ENCODE data around the gene TAC4.

TAC4 gene, protein sequence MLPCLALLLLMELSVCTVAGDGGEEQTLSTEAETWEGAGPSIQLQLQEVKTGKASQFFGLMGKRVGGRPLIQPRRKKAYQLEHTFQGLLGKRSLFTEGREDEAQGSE

DNA sequence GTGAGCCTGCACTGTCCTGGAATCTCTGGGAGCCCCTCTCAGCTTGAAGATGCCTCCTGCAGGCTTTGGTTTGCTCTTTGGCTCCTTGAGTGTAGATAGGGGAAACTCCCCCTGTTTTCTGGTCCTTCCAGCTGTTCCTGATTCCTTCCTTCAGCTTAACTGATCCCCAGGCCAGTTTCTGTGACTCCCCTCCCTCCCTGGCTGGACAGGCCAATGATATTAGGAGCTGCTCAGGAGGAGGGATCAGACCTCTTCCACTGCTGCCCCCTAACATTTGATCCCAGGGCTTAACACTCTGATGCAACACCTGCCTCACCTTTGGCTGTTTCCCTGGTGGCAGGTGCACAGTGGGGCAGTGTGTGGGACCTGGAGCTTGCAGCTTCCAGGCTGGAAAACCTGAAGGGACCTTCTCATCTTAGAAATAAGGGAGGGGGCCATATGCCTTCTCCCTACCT, at the start of gene TAC4:
TAC4 (minus strand) TSS at position 51 of the 455 bp plus-strand sequence. CDS start 52 bp downstream, outside the sequence.
- H3K27ac ChIP-seq = no peak within 1 kb of the TSS
- TF ChIP-seq ZFX (IDR thresholded peaks at IDR 0.05; ENCODE audit: borderline replicate concordance) = no peak
- TF ChIP-seq, protein P1, sequence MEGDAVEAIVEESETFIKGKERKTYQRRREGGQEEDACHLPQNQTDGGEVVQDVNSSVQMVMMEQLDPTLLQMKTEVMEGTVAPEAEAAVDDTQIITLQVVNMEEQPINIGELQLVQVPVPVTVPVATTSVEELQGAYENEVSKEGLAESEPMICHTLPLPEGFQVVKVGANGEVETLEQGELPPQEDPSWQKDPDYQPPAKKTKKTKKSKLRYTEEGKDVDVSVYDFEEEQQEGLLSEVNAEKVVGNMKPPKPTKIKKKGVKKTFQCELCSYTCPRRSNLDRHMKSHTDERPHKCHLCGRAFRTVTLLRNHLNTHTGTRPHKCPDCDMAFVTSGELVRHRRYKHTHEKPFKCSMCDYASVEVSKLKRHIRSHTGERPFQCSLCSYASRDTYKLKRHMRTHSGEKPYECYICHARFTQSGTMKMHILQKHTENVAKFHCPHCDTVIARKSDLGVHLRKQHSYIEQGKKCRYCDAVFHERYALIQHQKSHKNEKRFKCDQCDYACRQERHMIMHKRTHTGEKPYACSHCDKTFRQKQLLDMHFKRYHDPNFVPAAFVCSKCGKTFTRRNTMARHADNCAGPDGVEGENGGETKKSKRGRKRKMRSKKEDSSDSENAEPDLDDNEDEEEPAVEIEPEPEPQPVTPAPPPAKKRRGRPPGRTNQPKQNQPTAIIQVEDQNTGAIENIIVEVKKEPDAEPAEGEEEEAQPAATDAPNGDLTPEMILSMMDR (IDR thresholded peaks at IDR 0.05) = no peak

DNA sequence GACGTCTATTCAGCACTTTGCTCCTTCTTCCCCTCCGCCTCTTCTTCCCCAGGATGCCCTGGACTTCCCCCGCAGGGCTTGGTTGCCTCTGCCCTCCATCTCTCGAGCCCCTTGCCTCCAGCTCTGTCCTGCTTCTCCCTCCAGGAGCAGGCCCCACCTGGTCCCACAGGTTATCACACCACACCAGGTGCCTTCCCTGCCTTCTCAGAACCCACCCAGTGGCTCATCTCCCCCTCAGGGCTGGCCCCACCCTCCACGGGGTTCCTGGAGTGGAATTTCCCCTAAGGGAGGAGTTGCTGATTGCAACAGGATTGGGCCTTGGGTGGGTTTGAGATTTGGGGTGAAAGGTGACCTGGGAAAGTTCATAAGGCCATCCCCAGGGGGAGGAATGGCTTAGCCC, 49.0 kb upstream of the TAC4 start:
- TF ChIP-seq ZFX (IDR thresholded peaks at IDR 0.05; ENCODE audit: borderline replicate concordance) = no peak
- TF ChIP-seq, protein P1 (IDR thresholded peaks at IDR 0.05) = no peak
- no peak overlapping the region for H3K27ac ChIP-seq

DNA sequence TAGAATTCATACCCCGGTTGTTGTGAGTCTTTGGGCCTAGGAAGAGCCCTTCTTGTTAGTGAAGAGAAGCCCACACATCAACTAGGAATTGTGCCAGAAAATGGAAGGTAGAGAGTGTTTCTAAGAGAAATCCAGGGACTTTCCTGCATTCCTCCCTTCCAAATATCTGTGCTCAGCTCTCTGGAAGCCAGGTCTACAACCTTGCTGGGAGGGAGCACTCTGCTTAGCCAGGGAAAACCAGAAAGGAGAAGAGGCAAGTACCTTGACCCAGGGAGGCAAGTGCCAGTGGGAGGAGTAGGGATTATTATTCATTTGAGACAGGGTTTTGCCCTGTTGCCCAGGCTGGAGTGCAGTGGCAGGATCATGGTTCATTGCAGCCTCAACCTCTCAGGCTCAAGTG, 48.4 kb upstream of the TAC4 start:
- no peak overlapping the region for H3K27ac ChIP-seq
- TF ChIP-seq, protein P1 (IDR thresholded peaks at IDR 0.05) = no peak
- no peak for TF ChIP-seq ZFX (IDR thresholded peaks at IDR 0.05; ENCODE audit: borderline replicate concordance)

DNA sequence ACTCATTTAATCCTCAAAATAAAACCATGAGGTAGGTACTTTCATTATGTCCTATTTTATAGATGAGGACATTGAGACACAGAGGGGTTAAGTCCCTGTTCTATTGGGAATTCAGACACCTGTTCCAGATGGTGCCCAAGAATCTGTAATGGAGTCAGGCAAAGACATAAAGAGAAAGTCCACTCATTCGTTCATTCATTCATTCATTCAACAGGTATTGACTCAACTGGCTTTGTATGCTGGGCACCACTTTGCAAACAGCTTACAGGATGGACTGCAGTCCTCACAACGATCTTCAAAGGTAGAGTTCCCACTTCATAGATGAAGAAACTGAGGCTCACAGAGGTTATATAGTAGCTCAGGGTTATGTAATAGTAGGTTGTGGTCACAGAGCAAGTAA, 47.9 kb upstream of the TAC4 start:
- H3K27ac ChIP-seq = no peak overlapping the region
- TF ChIP-seq, protein P1 (IDR thresholded peaks at IDR 0.05) = no peak
- TF ChIP-seq ZFX (IDR thresholded peaks at IDR 0.05; ENCODE audit: borderline replicate concordance) = no peak

DNA sequence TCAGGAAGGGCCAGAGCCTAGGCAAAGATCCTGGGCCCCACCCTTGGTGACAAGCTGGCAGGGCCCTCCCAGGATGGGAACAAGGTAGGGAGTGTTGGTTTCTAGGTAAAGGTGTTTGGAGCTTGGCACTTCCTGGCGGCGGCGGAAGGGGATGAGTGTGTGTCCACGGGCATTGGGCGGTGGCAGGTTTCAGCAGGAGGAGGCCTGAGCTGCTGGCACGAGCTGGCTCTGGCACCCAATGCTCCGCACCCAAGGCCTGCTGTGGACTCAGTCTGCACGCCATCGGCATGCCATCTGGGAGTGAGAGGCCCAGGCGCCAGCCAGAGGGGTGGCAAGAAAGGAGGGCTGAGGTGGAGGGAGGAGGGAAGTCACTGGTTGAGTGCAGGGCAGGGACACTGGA, 46.9 kb upstream of the TAC4 start:
- no peak for TF ChIP-seq ZFX (IDR thresholded peaks at IDR 0.05; ENCODE audit: borderline replicate concordance)
- TF ChIP-seq, protein P1 (IDR thresholded peaks at IDR 0.05) = no peak
- H3K27ac ChIP-seq = no peak overlapping the region

DNA sequence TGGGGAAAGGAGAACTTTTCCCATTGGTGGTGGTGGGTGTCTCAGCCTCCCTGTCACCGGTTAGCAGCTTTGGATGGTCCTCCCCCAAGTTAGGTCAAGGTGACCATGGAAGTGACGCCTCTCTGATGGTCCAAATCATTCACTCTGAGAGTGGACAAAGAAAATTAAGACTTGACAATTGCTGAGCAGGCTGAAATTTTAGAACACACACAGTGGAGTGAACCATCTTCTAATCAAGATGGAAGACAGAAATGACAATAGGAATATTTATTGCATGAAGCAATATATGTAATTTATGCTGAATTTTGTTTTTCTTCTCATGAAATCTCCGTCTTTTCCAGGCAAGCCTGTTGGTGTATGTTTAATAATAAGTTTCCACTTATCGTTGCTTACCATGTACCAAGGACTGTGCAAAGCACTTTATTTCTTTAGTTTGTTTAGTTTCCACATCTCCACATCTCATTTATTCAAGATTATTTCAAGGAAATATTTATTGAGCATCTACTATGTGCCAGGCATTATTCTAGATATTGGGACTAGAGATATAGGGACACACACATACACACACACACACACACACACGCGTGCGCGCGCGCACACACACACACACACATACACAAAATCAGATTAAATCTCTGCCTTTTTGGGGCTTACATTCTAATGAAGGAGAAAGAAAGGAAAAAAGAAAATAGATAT, 44.0 kb upstream of the TAC4 start:
- no peak overlapping the region for H3K27ac ChIP-seq
- TF ChIP-seq ZFX (IDR thresholded peaks at IDR 0.05; ENCODE audit: borderline replicate concordance) = no peak
- TF ChIP-seq, protein P1 (IDR thresholded peaks at IDR 0.05) = no peak

DNA sequence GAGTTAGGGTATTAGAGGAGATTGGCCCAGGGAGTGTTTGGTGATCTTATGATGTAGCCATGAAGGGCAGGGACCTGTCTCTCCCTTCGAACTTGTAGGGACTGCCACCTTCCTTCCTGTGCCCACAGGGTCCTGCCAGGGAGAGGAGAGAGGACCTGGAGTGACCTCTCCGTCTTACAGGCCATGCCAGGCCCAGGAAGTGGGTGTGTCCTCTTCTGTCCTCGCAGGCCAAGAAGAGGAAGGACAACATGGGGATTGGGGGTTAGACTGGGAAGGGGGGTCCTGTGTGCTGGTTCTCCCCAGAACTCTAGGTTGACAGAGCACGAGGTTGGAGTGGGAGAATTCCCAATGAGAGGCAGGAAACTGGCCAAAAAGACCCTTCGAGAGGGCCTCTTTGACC, 43.4 kb upstream of the TAC4 start:
- no peak overlapping the region for H3K27ac ChIP-seq
- TF ChIP-seq, protein P1 (IDR thresholded peaks at IDR 0.05) = no peak
- no peak for TF ChIP-seq ZFX (IDR thresholded peaks at IDR 0.05; ENCODE audit: borderline replicate concordance)
